BE2C (cell line): Measurements from ENCODE around the gene TBX3.

Source experiments
- DNase-seq: peaks from one replicate; pipeline ENCODE4 v3.0.0-alpha.2; 2020
- H3K27me3 ChIP-seq: fragments of 250-450 bp; sonication (Bioruptor Pico); 2 replicates; pipeline ENCODE4 v1.5.1; 2020; ENCODE audit warnings: mild to moderate bottlenecking
- H3K36me3 ChIP-seq: fragments of 250-450 bp; sonication (Bioruptor Pico); 2 replicates; pipeline ENCODE4 v1.5.1; 2020; ENCODE audit warnings: mild to moderate bottlenecking
- H3K4me1 ChIP-seq: fragments of 250-450 bp; sonication (Bioruptor Pico); 2 replicates; pipeline ENCODE4 v1.5.1; 2020
- H3K4me3 ChIP-seq: 2 replicates; pipeline ENCODE4 v1.5.1; 2011; ENCODE audit warnings: low read depth, low read length
- H3K9me3 ChIP-seq: fragments of 250-450 bp; sonication (Bioruptor Pico); 2 replicates; pipeline ENCODE4 v1.5.1; 2020
- TF ChIP-seq, protein P1 (sequence below): IDR thresholded peaks from 2 replicates; pipeline ENCODE4 v1.5.1; 2012; ENCODE audit warnings: mild to moderate bottlenecking, low read depth, low read length

The TBX3 gene

DNA sequence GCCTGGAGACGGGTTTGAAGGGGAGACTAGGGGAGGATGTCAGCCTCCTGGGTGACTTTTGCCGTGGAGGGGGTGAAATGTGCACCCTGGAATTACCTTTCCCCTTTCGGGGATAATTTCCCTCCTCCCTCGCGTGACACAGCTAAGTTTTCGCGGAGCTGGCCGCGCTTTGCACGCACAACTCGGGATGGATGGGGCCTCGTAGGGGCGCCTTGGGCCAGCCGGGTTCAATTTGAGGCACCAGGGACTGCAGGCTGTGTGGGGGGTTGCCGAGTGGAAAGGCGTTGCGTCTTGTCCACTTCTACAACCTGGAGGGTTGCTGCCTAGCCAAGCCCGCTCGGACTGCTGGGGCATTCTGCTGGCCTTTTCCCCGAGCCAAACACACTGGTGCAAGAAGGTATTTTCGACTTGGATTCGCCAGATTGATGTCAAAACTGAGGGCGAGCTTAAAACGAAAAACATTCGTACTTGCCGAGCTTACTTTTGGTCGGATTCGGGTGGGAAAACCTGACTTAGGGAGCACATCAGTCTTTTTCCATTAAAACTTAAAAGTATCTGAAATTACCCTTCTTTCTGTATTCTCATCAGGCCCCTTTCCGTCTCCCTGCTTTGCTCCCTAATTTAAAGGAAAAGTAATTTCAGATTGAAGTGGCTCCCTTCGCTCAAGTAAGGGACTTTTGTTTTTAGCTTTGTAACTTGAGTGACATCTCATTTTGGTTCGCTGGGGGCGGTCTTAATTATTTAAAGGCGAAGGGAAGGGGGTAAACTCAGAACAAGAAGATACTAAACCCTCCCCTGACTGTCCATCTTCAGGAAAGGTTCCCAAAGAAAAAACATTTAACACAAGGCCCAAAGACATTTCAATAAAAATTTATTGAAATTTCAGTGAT is 14.3 kb downstream of the TBX3 start:
- H3K36me3 ChIP-seq, result peaks cover 43% of the 10 kb centered on the region
- peak overlapping the region; percentile 64 for H3K4me3 ChIP-seq
- no peaks in the 10 kb centered on the region for H3K9me3 ChIP-seq
- H3K27me3 ChIP-seq, result no peaks in the 10 kb centered on the region
- peak; percentile 66 for DNase-seq
- TF ChIP-seq, protein P1, sequence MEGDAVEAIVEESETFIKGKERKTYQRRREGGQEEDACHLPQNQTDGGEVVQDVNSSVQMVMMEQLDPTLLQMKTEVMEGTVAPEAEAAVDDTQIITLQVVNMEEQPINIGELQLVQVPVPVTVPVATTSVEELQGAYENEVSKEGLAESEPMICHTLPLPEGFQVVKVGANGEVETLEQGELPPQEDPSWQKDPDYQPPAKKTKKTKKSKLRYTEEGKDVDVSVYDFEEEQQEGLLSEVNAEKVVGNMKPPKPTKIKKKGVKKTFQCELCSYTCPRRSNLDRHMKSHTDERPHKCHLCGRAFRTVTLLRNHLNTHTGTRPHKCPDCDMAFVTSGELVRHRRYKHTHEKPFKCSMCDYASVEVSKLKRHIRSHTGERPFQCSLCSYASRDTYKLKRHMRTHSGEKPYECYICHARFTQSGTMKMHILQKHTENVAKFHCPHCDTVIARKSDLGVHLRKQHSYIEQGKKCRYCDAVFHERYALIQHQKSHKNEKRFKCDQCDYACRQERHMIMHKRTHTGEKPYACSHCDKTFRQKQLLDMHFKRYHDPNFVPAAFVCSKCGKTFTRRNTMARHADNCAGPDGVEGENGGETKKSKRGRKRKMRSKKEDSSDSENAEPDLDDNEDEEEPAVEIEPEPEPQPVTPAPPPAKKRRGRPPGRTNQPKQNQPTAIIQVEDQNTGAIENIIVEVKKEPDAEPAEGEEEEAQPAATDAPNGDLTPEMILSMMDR, result no peak
- H3K4me1 ChIP-seq, result peaks cover 7% of the 10 kb centered on the region; the same call in 1 of the 2 replicates

DNA sequence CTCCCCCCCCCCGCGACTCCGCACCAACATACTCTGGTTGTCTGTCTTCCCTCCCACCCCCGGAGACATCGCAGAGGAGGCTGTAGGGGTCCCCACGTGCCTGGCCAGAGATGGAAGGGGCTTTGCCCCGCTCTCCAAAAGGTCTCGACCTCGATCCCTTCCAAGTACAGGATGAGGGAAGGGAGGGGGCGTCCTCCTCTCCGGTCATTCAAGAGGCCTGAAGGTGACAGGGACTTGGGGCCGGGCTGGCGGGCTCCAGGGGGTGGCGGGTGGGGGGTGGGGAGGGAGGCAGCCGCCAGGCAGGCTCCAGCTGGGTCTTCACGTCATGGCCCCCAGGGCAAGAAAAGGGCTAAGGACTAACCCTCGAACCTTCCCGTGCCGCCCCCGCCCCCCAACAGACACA is 15.1 kb downstream of the TBX3 start:
- Histone ChIP-seq H3K27me3 (no peaks in the 10 kb centered on the region), H3K4me3 (peak overlapping the region; percentile 64), H3K4me1 (peaks cover 9% of the 10 kb centered on the region), H3K9me3 (no peaks in the 10 kb centered on the region), H3K36me3 (peaks cover 35% of the 10 kb centered on the region)
- TF ChIP-seq, protein P1, result no peak
- peak; percentile 86 for DNase-seq

DNA sequence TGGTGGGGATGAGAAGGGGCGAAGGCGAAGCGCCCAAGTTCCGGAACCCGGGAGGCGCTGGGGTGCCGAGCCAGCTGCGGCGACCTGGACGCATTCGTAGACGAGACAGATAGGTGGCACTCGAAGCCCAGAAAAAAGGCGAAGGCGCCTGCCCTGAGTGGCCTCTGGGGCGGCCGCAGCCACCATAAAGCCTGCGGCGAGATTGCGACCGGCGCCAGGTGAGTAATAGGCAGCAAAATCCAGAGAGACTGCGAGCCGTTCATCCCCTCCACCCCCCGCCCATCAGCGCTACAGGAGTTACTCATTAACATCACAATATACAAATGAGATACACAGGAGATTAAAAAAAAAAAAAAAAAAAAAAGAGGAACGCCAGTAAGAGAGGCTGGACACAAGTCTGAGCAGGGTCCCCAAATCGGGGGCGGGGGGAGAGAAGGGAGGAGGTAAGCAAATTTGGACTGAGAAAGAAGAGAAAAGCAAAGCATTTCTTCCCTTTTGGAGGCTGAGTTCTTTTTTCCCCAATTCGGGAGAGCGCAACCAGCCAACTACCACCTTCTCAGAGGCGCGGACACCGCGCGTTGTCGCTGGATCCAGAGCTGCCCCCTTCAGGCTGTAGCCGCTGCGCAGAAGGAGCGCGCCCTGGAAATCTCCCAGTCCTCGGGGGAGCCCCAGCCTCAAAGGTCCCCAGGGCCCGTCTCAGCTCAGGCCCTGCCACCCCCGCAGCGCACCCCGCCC is 15.7 kb downstream of the TBX3 start:
- peak overlapping the region; percentile 64 for H3K4me3 ChIP-seq
- DNase-seq, result peak; percentile 91
- peaks cover 8% of the 10 kb centered on the region for H3K4me1 ChIP-seq
- no peaks in the 10 kb centered on the region for H3K27me3 ChIP-seq
- H3K36me3 ChIP-seq, result peaks cover 30% of the 10 kb centered on the region
- no peaks in the 10 kb centered on the region for H3K9me3 ChIP-seq
- TF ChIP-seq, protein P1, result peak; percentile 63

DNA sequence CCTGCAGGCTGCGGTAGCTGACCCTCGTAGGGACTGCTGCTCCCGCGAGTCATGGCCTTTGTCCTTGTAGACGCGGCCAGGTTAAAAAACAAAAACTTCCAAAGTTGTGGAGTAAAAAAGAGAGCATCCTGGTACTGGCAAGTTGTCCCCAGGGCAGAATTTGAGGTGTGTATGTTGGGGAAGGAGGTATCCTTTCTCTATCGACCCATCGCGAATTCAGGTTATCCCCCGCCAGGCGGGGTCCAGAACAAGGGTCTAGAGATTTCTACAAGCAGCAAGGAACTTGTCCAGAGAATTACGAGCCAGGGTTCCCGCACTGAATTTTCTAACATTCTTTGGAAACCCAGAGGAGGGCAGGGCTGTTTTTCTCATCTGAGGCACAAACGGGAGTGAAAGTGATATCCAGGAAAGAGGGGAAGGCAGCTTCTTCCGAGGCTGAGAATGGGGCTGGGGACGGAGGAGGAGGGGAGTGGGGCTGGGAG is 16.3 kb downstream of the TBX3 start:
- Histone ChIP-seq H3K4me3 (peak overlapping the region; percentile 64), H3K36me3 (peaks cover 24% of the 10 kb centered on the region), H3K4me1 (peaks cover 14% of the 10 kb centered on the region), H3K27me3 (no peaks in the 10 kb centered on the region), H3K9me3 (no peaks in the 10 kb centered on the region)
- TF ChIP-seq, protein P1, result no peak
- no peak for DNase-seq

DNA sequence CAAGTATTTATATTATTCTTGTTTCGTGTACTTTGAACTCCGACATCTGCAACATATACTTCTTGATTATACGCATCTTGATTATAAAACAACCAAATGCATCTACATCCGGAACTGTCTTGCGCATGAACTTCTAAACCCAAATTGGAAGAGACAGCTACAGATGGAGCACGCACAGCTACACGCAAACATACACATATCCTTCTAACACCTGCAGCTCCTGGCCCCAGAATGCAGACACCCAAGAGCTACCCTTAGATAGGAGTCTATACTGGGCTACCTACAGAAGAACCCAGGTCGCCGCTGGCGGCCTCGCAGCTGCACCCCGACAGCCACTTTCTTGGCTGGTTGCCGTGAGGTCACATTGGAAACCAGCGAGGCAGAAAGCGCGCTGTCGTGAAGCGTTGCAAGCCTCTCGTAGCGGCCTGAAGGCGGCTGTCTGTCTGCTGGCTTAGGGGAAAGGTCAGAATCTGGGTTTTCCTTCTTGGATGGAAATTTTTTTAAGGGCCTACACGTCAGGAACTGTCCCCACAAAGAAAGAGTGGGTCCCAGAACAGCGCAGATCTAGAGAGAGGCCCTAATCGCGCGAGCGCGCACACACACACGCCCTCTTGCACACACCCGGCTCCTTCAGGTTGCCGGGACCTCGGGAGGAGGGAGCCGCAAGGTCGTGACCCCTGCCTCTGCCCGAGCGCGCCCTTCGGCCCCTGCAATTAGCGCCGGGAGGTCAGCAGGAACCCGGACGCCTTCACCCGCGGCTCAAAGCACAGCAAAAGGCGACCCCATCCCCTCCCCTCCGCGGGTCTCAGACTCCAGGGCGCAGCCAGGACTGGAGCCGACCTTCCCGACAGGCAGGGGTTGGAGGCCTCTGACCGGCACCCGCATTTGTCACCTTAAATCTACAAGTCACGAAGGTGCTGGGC is 17.0 kb downstream of the TBX3 start:
- no peaks in the 10 kb centered on the region for H3K27me3 ChIP-seq
- TF ChIP-seq, protein P1, result no peak
- H3K4me3 ChIP-seq, result peak overlapping the region; percentile 64
- peaks cover 19% of the 10 kb centered on the region for H3K36me3 ChIP-seq
- H3K9me3 ChIP-seq, result no peaks in the 10 kb centered on the region
- peaks cover 18% of the 10 kb centered on the region for H3K4me1 ChIP-seq
- DNase-seq, result peak; percentile 65
